SK-N-MC (cell line): ENCODE results near the gene GHSR.

Experiments
- DNase-seq: peaks from one replicate; pipeline ENCODE4 v3.0.0-alpha.2; 2011; ENCODE audit warnings: low read depth, low spot score
- H3K27ac ChIP-seq: fragments of 200-600 bp; sonication (generic); 2 replicates; pipeline ENCODE4 v1.5.1; 2016; ENCODE audit warnings: mixed run types
- H3K36me3 ChIP-seq: fragments of 200-600 bp; sonication (generic); 2 replicates; pipeline ENCODE4 v1.6.1; 2017; ENCODE audit warnings: antibody characterized with exemption, low read length, mixed read lengths; ENCODE audit not compliant: insufficient read depth
- H3K4me3 ChIP-seq: fragments of 200-600 bp; sonication (generic); 2 replicates; pipeline ENCODE4 v1.5.1; 2016
- H3K9ac ChIP-seq: fragments of 200-600 bp; sonication (generic); 2 replicates; pipeline ENCODE4 v1.8.0; 2017; ENCODE audit warnings: mixed run types, mixed read lengths; ENCODE audit not compliant: insufficient read length
- H3K9me3 ChIP-seq: fragments of 200-600 bp; sonication (generic); 2 replicates; pipeline ENCODE4 v1.6.1; 2017; ENCODE audit warnings: low read depth, mild to moderate bottlenecking, antibody characterized with exemption, low read length, moderate library complexity, mixed read lengths
- EZH2 ChIP-seq: fragments of 200-600 bp; sonication (generic); IDR thresholded peaks from one replicate; pipeline ENCODE4 v1.6.1; 2017; ENCODE audit warnings: antibody characterized with exemption
- FOXP2 ChIP-seq: optimal IDR thresholded peaks from 2 replicates; pipeline ENCODE3; 2011; ENCODE audit warnings: mild to moderate bottlenecking, moderate library complexity; ENCODE audit not compliant: insufficient read depth; ENCODE audit errors: extremely low read length, control extremely low read depth
- POLR2AphosphoS5 ChIP-seq: IDR thresholded peaks from 2 replicates; pipeline ENCODE4 v1.6.1; 2012; ENCODE audit warnings: mild to moderate bottlenecking, low read depth, low read length, borderline replicate concordance

GHSR gene

DNA sequence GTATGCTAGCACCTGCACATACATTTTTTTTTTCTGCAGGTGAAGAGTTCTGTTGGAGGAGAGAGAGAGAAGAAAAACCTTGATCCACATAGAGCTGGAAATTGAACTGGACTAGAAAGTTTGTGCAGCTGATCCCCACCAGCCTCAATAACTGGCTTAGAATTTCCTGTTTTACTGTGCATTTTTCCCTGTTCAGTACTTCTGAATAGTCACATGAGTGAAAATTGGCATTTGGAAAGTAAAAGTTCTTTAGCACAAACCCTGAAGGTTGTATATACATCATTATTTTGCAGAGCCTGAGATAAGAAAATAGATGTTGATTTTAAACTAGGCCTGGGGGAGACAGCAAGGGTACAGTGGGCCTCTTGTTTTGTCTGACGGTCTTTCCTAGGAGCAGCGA, 42.3 kb downstream of the GHSR start:
- no peaks in the 10 kb centered on the region for H3K9me3 ChIP-seq
- H3K4me3 ChIP-seq = no peak overlapping the region
- H3K9ac ChIP-seq = no peak overlapping the region
- no peak for DNase-seq
- no peak overlapping the region for H3K27ac ChIP-seq
- H3K36me3 ChIP-seq = no peaks in the 10 kb centered on the region; the same call in 1 of the 2 replicates
- no peak for TF ChIP-seq EZH2
- TF ChIP-seq FOXP2 = no peak
- TF ChIP-seq POLR2AphosphoS5 = no peak

DNA sequence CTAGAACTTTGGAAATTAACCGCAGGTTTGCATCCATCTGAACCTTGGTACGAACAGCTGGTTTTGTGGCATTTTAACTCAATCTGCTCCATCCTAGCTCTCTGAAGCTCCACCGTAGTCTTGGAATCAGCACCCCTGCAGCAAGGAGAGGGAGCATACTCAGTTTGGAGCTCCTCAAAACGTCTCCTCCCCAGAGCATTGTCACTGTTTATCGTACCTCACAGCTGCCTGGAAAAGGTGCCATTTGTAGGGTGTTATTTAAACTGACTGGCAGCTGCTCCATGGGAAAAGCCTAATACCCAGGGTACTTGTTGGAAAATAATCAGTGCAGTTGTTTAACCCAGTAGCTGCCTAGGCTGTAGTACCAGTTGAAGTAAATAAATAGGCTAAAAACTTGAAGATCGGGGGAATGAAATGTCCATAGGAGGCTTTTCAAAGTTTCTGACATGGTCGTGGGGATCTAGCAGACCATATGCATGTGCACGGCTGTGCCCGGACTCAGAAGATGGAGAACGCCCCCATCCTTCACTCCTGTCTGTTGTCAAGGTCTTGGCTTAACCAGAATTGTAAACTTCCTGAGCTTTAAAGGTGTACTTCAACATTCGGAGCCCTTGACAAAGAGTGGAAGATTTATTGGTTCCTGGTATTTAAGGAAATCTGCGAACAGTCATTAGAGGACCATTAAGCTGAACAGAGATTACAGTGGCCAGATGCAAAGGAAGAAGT, 43.9 kb downstream of the GHSR start:
- H3K27ac ChIP-seq = no peak overlapping the region
- H3K9me3 ChIP-seq = no peaks in the 10 kb centered on the region
- TF ChIP-seq FOXP2 (no peak), POLR2AphosphoS5 (no peak), EZH2 (no peak)
- DNase-seq = no peak
- no peaks in the 10 kb centered on the region; the same call in 1 of the 2 replicates for H3K36me3 ChIP-seq
- no peak overlapping the region for H3K4me3 ChIP-seq
- H3K9ac ChIP-seq = no peak overlapping the region

DNA sequence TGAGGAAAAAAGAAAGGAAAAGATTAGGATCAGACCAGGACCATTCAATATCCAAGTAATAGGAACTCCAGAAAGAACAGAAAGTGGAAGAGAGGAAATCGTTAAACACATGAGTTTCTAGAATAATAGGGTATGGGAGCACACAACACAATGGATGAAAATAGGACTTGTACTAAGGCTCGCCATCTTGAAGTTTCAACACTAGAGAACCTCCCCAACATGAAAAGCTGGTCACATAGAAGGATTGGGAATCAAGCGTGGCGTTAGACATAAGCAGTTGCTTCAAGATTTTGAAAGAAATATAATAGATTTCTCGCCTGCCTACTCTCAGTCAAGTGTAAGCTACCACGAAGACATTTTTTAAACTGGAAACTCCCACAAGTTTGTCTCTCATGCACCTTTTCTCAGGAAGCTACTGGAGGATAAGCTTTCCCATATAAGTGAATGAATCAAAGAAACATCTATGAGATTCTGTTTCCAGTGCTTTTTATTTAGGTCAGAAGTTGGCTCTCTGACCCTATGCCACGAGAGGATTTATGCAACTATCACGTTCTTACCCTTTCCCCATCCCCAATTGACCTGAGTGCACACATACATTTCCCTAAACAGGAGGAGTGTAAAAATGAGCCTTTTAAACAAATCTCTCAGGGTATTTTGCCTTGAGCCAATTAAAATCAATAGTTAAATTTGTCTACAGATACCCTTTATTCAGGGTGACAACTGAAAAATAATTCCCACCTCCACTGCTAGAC, 45.2 kb downstream of the GHSR start:
- TF ChIP-seq EZH2 (no peak), POLR2AphosphoS5 (no peak), FOXP2 (no peak)
- Histone ChIP-seq H3K4me3 (no peak overlapping the region), H3K27ac (no peak overlapping the region), H3K9ac (no peak overlapping the region), H3K9me3 (no peaks in the 10 kb centered on the region), H3K36me3 (no peaks in the 10 kb centered on the region; the same call in 1 of the 2 replicates)
- DNase-seq = no peak

DNA sequence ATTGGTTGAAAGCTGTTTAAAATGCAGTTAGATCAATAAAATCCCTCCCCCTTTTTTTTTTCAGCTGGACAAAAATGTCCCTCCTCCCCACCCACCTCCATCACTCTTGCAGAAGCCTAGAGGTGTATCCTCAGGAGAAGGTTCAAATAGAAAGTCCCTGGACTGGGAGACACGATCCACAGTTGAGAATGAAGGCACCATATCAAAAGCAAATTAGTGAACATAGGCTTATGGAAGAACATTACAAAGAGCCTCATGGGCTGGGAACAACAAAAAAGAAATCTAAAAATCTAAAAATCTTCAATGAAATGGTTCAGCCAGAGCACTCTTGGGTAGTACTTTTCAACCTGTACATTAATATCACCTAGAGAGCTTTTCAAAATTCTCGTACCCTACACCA, 46.2 kb downstream of the GHSR start:
- Histone ChIP-seq H3K4me3 (no peak overlapping the region), H3K9me3 (no peaks in the 10 kb centered on the region), H3K27ac (no peak overlapping the region), H3K36me3 (no peaks in the 10 kb centered on the region; the same call in 1 of the 2 replicates), H3K9ac (no peak overlapping the region)
- TF ChIP-seq EZH2 = no peak
- no peak for TF ChIP-seq FOXP2
- no peak for TF ChIP-seq POLR2AphosphoS5
- DNase-seq = no peak

DNA sequence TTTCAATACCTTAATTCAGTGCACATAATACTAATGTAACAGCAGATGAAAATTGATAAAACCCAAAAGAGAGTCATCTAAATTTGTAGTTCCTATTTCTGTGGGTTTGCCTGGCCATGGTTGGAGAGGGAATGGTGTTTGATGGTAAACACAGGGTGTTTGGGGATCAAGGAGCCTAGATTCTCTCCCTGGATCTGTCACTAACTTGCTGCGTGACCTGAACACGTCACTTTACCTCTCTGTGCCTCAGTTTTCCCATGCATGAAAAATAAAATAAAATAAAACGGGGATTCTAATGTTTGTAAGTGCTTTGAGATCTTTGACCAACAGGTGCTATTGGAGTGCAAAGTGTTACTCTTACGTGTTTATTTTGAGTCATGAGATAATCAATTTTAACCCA, 49.8 kb downstream of the GHSR start:
- H3K36me3 ChIP-seq = no peaks in the 10 kb centered on the region; the same call in 1 of the 2 replicates
- no peak overlapping the region for H3K27ac ChIP-seq

DNA sequence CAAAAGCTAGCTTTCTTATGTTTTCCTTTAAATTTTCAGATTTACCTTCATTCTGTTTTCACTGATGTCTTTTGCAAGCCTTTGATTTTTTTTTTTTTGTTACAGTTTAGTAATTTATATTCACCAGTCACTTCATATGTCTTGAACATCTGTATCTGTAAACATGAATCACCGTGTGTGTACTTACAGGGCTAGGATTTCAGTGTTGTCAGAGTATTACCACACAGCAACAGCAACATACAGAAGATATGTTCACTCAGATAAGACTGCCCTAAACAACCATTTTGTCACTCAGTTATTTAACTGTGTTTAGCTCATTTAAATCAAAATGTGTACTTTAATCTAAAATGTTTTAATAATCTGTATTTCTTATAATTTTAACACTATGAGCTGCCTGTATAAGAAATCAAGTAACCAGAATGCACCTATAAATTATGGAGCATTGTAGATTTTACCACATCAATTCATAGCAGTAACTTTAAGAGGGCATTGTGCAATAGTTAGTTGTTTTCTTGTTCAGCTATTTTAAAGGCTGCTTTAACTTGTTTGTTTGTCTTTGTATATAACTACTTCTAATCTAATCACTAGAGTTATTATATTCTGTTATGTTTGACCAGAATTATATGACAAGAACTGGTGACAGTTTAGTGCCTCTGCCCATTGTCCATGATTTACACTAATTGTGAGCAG, 50.4 kb downstream of the GHSR start:
- no peaks in the 10 kb centered on the region; the same call in 1 of the 2 replicates for H3K36me3 ChIP-seq
- no peak overlapping the region for H3K4me3 ChIP-seq
- TF ChIP-seq FOXP2 = no peak
- no peak for TF ChIP-seq POLR2AphosphoS5
- no peak for TF ChIP-seq EZH2
- no peak overlapping the region for H3K9ac ChIP-seq
- H3K9me3 ChIP-seq = no peaks in the 10 kb centered on the region
- H3K27ac ChIP-seq = no peak overlapping the region
- DNase-seq = no peak

More for the DNA sequence above, 49.8 kb downstream of the GHSR start:
- H3K9ac ChIP-seq = no peak overlapping the region
- no peak for TF ChIP-seq EZH2
- DNase-seq = no peak
- no peak overlapping the region for H3K4me3 ChIP-seq
- H3K9me3 ChIP-seq = no peaks in the 10 kb centered on the region

DNA sequence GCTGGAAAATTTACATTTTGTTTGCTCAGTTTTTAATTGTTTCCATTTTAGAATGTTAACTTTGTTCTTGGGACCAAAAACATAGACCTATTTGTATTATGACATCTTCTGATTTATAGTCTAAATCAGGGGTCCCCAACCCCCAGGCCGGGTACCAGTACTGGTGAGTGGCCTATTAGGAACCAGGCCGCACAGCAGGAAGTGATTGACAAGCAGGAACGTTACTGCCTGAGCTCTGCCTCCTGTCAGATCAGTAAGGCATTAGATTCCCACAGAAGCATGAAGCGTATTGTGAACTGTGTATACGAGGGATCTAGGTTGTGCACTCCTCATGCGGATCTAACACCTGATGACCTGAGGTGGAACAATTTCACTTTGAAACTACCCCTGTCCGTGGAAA, 51.9 kb downstream of the GHSR start:
- TF ChIP-seq FOXP2 (no peak), POLR2AphosphoS5 (no peak), EZH2 (no peak)
- no peaks in the 10 kb centered on the region; the same call in 1 of the 2 replicates for H3K36me3 ChIP-seq
- no peak for DNase-seq
- H3K9ac ChIP-seq = no peak overlapping the region
- H3K9me3 ChIP-seq = no peaks in the 10 kb centered on the region
- H3K4me3 ChIP-seq = no peak overlapping the region
- no peak overlapping the region for H3K27ac ChIP-seq

DNA sequence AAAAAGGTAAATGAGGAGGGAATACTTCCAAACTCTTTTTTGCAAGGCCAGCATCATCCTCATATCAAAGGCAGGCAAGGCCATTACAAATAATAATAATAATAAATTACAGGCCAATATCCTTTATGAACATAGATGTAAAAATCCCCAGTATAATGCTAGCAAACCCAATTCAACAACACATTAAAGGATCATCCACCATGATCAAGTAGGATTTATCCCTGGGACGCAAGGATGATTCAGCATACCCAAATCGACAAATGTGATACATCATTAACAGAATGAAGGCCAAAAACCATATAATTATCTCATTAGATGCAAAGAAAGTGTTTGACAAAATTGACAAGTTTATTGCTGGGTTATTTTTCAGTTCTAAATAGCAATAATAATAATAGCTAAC, 53.6 kb downstream of the GHSR start:
- TF ChIP-seq EZH2 (no peak), POLR2AphosphoS5 (no peak), FOXP2 (no peak)
- Histone ChIP-seq H3K9ac (no peak overlapping the region), H3K27ac (no peak overlapping the region), H3K9me3 (no peaks in the 10 kb centered on the region), H3K4me3 (no peak overlapping the region), H3K36me3 (no peaks in the 10 kb centered on the region)
- no peak for DNase-seq
